ENCODE data around the gene MYMK. TPM values are rescaled to one million over a fixed set of nuclear protein-coding genes. Genes with fewer than 3 reads are reported as not detected.

MYMK gene
- total and polyA plus RNA-seq, 4 donors = not detected

DNA sequence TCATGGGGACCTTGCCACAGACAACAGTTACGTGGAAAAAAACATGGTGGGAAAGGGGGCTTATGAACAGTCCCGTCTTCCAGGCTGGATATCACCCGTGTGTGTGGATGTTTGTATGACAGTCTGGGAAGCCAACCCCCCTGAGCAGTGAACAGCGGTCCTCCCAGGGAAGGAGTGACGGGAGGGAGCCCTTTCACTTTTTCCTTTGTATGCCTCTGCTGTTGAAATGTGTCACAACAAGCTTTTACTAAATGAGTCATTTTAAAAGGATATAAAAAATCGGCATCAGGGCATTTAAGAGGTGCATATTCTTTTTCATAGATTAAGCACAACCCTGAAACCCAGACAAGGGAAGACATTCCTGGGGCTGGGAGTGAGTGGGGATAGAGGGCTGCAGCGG, 5.1 kb downstream of the MYMK start:
- DNase-seq (no peak), ATAC-seq (ENCODE audit: low FRiP score) (no peak)
- WGBS, 2 donors = 77 to 80% methylated on average over 7 of the region's 7 CpGs
- Histone ChIP-seq H3K4me3 (ENCODE audit: low read length in 2 of 2) (no peak overlapping the region), H3K9me3 (ENCODE audit: control insufficient read depth, low read length) (no peaks in the 10 kb centered on the region), H3K27me3 (ENCODE audit: control insufficient read depth in 1 of 2, insufficient read depth in 2 of 2, low read length in 1 of 2) (no peaks in the 10 kb centered on the region), H3K36me3 (ENCODE audit: control insufficient read depth in 1 of 2, insufficient read depth in 2 of 2, low read length in 1 of 2) (no peaks in the 10 kb centered on the region), H3K27ac (ENCODE audit: low read depth in 1 of 2, low read length in 2 of 2) (no peak overlapping the region), H3K4me1 (ENCODE audit: control insufficient read depth in 1 of 2, insufficient read depth in 2 of 2, low read length in 2 of 2) (no peaks in the 10 kb centered on the region)
- intact Hi-C loops (cut with DNase I) = no loop called here

GRCh38 chr9:133518706-133519449, 5.9 kb downstream of the MYMK start:
- Histone ChIP-seq H3K27ac (ENCODE audit: low read depth in 1 of 2, low read length in 2 of 2) (no peak overlapping the region), H3K36me3 (ENCODE audit: control insufficient read depth in 1 of 2, insufficient read depth in 2 of 2, low read length in 1 of 2) (no peaks in the 10 kb centered on the region), H3K4me1 (ENCODE audit: control insufficient read depth in 1 of 2, insufficient read depth in 2 of 2, low read length in 2 of 2) (no peaks in the 10 kb centered on the region), H3K4me3 (ENCODE audit: low read length in 2 of 2) (no peak overlapping the region), H3K27me3 (ENCODE audit: control insufficient read depth in 1 of 2, insufficient read depth in 2 of 2, low read length in 1 of 2) (no peaks in the 10 kb centered on the region), H3K9me3 (ENCODE audit: control insufficient read depth, low read length) (no peaks in the 10 kb centered on the region)
- DNase-seq (no peak), ATAC-seq (ENCODE audit: low FRiP score) (no peak)
- intact Hi-C loops (cut with DNase I) = no loop called here
- 92 to 94% methylated on average over 27 of the region's 27 CpGs for WGBS, 2 donors

GRCh38 chr9:133518200-133518599, 6.6 kb downstream of the MYMK start:
- 91 to 92% methylated on average over 5 of the region's 5 CpGs for WGBS, 2 donors
- H3K9me3 ChIP-seq (ENCODE audit: control insufficient read depth, low read length) = no peaks in the 10 kb centered on the region
- no peaks in the 10 kb centered on the region for H3K27me3 ChIP-seq (ENCODE audit: control insufficient read depth in 1 of 2, insufficient read depth in 2 of 2, low read length in 1 of 2)
- no peaks in the 10 kb centered on the region for H3K36me3 ChIP-seq (ENCODE audit: control insufficient read depth in 1 of 2, insufficient read depth in 2 of 2, low read length in 1 of 2)
- intact Hi-C loops (cut with DNase I) = no loop called here
- H3K4me1 ChIP-seq (ENCODE audit: control insufficient read depth in 1 of 2, insufficient read depth in 2 of 2, low read length in 2 of 2) = no peaks in the 10 kb centered on the region
- ATAC-seq (ENCODE audit: low FRiP score) (no peak), DNase-seq (no peak)
- H3K4me3 ChIP-seq (ENCODE audit: low read length in 2 of 2) = no peak overlapping the region
- H3K27ac ChIP-seq (ENCODE audit: low read depth in 1 of 2, low read length in 2 of 2) = no peak overlapping the region

DNA sequence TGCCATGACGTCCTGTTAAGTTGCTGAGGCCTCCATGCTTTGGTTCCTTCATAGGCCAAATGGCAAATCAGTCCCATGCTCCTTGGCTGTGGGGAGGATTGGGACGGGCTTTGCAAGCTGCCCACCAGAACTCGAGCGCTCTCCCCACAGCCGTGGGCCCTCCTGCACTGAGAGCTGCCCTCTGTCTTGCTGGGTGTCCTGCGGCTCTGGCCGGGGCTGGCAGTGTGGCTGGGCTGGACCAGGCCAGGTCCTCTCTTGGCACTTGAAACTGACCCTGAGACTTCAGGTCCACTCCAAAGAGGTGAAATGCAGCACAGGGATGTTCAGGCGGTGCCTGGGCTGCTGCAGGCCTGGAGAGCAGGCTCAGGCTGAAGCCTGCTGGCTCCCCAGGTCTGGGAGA, 7.0 kb downstream of the MYMK start:
- 85% methylated on average over 8 of the region's 8 CpGs for WGBS, 2 donors
- intact Hi-C loops (cut with DNase I) = no loop called here

GRCh38 chr9:133516961-133517350, 7.8 kb downstream of the MYMK start:
- Histone ChIP-seq H3K4me1 (ENCODE audit: control insufficient read depth in 1 of 2, insufficient read depth in 2 of 2, low read length in 2 of 2) (no peaks in the 10 kb centered on the region), H3K4me3 (ENCODE audit: low read length in 2 of 2) (no peak overlapping the region), H3K9me3 (ENCODE audit: control insufficient read depth, low read length) (no peaks in the 10 kb centered on the region), H3K36me3 (ENCODE audit: control insufficient read depth in 1 of 2, insufficient read depth in 2 of 2, low read length in 1 of 2) (no peaks in the 10 kb centered on the region), H3K27ac (ENCODE audit: low read depth in 1 of 2, low read length in 2 of 2) (no peak overlapping the region), H3K27me3 (ENCODE audit: control insufficient read depth in 1 of 2, insufficient read depth in 2 of 2, low read length in 1 of 2) (no peaks in the 10 kb centered on the region)
- DNase-seq (no peak), ATAC-seq (ENCODE audit: low FRiP score) (no peak)
- intact Hi-C loops (cut with DNase I) = no loop called here
- WGBS, 2 donors = 95 to 97% methylated on average over 8 to 9 of the region's 9 CpGs

More for the DNA sequence above, 7.0 kb downstream of the MYMK start:
- DNase-seq = no peak
- Histone ChIP-seq H3K27me3 (ENCODE audit: control insufficient read depth in 1 of 2, insufficient read depth in 2 of 2, low read length in 1 of 2) (no peaks in the 10 kb centered on the region), H3K36me3 (ENCODE audit: control insufficient read depth in 1 of 2, insufficient read depth in 2 of 2, low read length in 1 of 2) (no peaks in the 10 kb centered on the region), H3K9me3 (ENCODE audit: control insufficient read depth, low read length) (no peaks in the 10 kb centered on the region), H3K4me1 (ENCODE audit: control insufficient read depth in 1 of 2, insufficient read depth in 2 of 2, low read length in 2 of 2) (no peaks in the 10 kb centered on the region), H3K4me3 (ENCODE audit: low read length in 2 of 2) (no peak overlapping the region), H3K27ac (ENCODE audit: low read depth in 1 of 2, low read length in 2 of 2) (no peak overlapping the region)
- no peak for ATAC-seq (ENCODE audit: low FRiP score)

- intact Hi-C loops (cut with DNase I) = no loop called here
- DNase-seq (no peak), ATAC-seq (ENCODE audit: low FRiP score) (no peak)
- no peaks in the 10 kb centered on the region for H3K27me3 ChIP-seq (ENCODE audit: control insufficient read depth in 1 of 2, insufficient read depth in 2 of 2, low read length in 1 of 2)
- no peak overlapping the region for H3K27ac ChIP-seq (ENCODE audit: low read depth in 1 of 2, low read length in 2 of 2)
- no peak overlapping the region for H3K4me3 ChIP-seq (ENCODE audit: low read length in 2 of 2)
- 88% methylated on average over 11 of the region's 11 CpGs for WGBS, 2 donors
- no peaks in the 10 kb centered on the region for H3K36me3 ChIP-seq (ENCODE audit: control insufficient read depth in 1 of 2, insufficient read depth in 2 of 2, low read length in 1 of 2)
- no peaks in the 10 kb centered on the region for H3K9me3 ChIP-seq (ENCODE audit: control insufficient read depth, low read length)
- H3K4me1 ChIP-seq (ENCODE audit: control insufficient read depth in 1 of 2, insufficient read depth in 2 of 2, low read length in 2 of 2) = no peaks in the 10 kb centered on the region
Observed at GRCh38 chr9:133516256-133516960, 8.4 kb downstream of the MYMK start.

GRCh38 chr9:133515615-133516255, 9.0 kb downstream of the MYMK start:
- ATAC-seq (ENCODE audit: low FRiP score) (no peak), DNase-seq (no peak)
- Histone ChIP-seq H3K36me3 (ENCODE audit: control insufficient read depth in 1 of 2, insufficient read depth in 2 of 2, low read length in 1 of 2) (no peaks in the 10 kb centered on the region), H3K27me3 (ENCODE audit: control insufficient read depth in 1 of 2, insufficient read depth in 2 of 2, low read length in 1 of 2) (no peaks in the 10 kb centered on the region), H3K9me3 (ENCODE audit: control insufficient read depth, low read length) (no peaks in the 10 kb centered on the region), H3K4me3 (ENCODE audit: low read length in 2 of 2) (no peak overlapping the region), H3K27ac (ENCODE audit: low read depth in 1 of 2, low read length in 2 of 2) (no peak overlapping the region), H3K4me1 (ENCODE audit: control insufficient read depth in 1 of 2, insufficient read depth in 2 of 2, low read length in 2 of 2) (no peaks in the 10 kb centered on the region)
- 94 to 96% methylated on average over 17 of the region's 17 CpGs for WGBS, 2 donors
- intact Hi-C loops (cut with DNase I) = no loop called here

- ATAC-seq (ENCODE audit: low FRiP score) (no peak), DNase-seq (no peak)
- intact Hi-C loops (cut with DNase I) = no loop called here
Observed at GRCh38 chr9:133515240-133515610, 9.5 kb downstream of the MYMK start.

More at GRCh38 chr9:133515240-133515610, 9.5 kb downstream of the MYMK start:
- Histone ChIP-seq H3K27ac (ENCODE audit: low read depth in 1 of 2, low read length in 2 of 2) (no peak overlapping the region), H3K27me3 (ENCODE audit: control insufficient read depth in 1 of 2, insufficient read depth in 2 of 2, low read length in 1 of 2) (no peaks in the 10 kb centered on the region), H3K4me1 (ENCODE audit: control insufficient read depth in 1 of 2, insufficient read depth in 2 of 2, low read length in 2 of 2) (no peaks in the 10 kb centered on the region), H3K4me3 (ENCODE audit: low read length in 2 of 2) (no peak overlapping the region), H3K36me3 (ENCODE audit: control insufficient read depth in 1 of 2, insufficient read depth in 2 of 2, low read length in 1 of 2) (no peaks in the 10 kb centered on the region), H3K9me3 (ENCODE audit: control insufficient read depth, low read length) (no peaks in the 10 kb centered on the region)
- 93 to 96% methylated on average over 10 of the region's 10 CpGs for WGBS, 2 donors

Measured in aorta (tissue), 5 donors.